BJ (cell line): ENCODE results near the gene ICE2. TPM values are rescaled to one million over a fixed set of nuclear protein-coding genes. Genes with fewer than 3 reads are reported as not detected.

Experiments used
- CTCF ChIA-PET: fragments of 350-600 bp; formaldehyde crosslinking; extraction: SDS; loops from one replicate; lab custom pipeline; 2021; ENCODE audit warnings: antibody characterized with exemption, inconsistent platforms; lab: Yijun Ruan, JAX
- POLR2A ChIA-PET: fragments of 300-600 bp; sonication (Branson Sonifier 250); formaldehyde crosslinking; extraction: SDS; loops from one replicate; lab custom pipeline; 2021; ENCODE audit warnings: antibody characterized with exemption; lab: Charles Lee
- DNase-seq: peaks from one replicate; pipeline ENCODE4 v3.0.0-alpha.2; 2011; ENCODE audit warnings: low read depth
- H3K27me3 ChIP-seq: 2 replicates; pipeline ENCODE4 v1.6.0; 2011; ENCODE audit warnings: low read length; ENCODE audit not compliant: control insufficient read depth, insufficient read depth
- H3K36me3 ChIP-seq: 2 replicates; pipeline ENCODE4 v1.5.1; 2011; ENCODE audit warnings: low read length; ENCODE audit not compliant: control insufficient read depth, insufficient read depth
- H3K4me3 ChIP-seq: 2 replicates; pipeline ENCODE4 v1.5.1; 2011; ENCODE audit warnings: low read depth, mild to moderate bottlenecking, control low read depth, low read length
- polyA plus RNA-seq: library from polyadenylated mRNA; depleted of rRNA; stranded (reverse); fragments of >200 nt; gene quantifications from 2 replicates; pipeline ENCODE4 v1.2.3, GENCODE V29; 2011
- TF ChIP-seq, protein P1 (sequence below): IDR thresholded peaks from 2 replicates; pipeline ENCODE4 v1.5.1; 2011; ENCODE audit warnings: low read depth, mild to moderate bottlenecking, control low read depth, inconsistent platforms, low read length, moderate library complexity; ENCODE audit not compliant: insufficient read depth

Gene ICE2
- polyA plus RNA-seq, 1 experiment: 19.4 TPM

DNA sequence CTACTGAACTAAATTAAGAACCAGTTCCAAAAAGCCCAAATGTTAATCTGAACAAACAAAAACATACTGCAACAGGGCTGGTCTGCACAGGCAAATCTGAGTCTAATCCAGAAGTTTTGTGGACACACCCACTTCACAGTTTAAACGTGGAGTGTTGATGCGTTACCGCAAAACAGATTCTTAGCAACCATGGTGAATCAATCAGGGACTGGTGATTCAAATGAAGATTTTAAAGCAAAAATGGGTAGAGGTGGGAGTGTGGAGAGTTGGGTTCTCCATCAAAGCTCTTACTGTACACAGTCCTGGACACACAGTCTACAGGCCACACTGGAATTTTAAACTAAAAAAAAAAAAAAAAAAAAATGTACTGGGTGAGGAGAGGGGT, 86.3 kb downstream of the ICE2 start:
- TF ChIP-seq, protein P1, sequence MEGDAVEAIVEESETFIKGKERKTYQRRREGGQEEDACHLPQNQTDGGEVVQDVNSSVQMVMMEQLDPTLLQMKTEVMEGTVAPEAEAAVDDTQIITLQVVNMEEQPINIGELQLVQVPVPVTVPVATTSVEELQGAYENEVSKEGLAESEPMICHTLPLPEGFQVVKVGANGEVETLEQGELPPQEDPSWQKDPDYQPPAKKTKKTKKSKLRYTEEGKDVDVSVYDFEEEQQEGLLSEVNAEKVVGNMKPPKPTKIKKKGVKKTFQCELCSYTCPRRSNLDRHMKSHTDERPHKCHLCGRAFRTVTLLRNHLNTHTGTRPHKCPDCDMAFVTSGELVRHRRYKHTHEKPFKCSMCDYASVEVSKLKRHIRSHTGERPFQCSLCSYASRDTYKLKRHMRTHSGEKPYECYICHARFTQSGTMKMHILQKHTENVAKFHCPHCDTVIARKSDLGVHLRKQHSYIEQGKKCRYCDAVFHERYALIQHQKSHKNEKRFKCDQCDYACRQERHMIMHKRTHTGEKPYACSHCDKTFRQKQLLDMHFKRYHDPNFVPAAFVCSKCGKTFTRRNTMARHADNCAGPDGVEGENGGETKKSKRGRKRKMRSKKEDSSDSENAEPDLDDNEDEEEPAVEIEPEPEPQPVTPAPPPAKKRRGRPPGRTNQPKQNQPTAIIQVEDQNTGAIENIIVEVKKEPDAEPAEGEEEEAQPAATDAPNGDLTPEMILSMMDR: no peak
- CTCF ChIA-PET: interaction anchor here (0.7 kb wide), 1 partner anchor 35 kb away, joined by 3 read pairs; no protein-coding TSS in a partner anchor

DNA sequence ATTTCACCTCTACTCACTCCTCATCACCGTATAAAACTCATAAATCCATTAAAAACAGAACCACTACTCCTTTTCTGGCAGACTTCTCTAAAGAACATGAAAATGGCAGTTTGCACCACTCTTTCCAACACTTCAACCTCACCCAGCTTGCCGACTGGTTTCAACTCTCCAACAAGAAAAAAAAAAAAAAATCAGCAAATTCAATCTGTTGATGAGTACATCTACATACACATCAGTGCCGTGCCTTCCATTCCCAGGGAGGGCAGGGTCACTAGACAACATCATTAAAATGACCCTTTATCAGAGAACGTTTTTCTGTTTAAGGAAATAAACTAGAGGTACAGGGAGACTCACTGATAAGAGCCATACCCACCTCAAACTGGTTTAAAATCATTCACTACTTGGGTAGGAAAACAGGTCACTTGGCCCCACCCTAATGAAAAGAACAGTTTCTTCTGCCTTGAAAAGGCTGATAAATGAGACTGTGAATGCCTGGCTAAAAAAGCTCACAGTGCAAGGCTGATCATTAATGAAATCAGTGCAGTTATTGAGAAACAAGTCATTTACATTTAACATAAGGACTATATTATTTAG, 87.1 kb downstream of the ICE2 start:
- DNase-seq: no peak
- Histone ChIP-seq H3K27me3 (no peaks in the 10 kb centered on the region), H3K36me3 (peaks cover 16% of the 10 kb centered on the region), H3K4me3 (peak overlapping the region; percentile 30)
- ChIA-PET POLR2A (interaction anchor here (1.0 kb wide), 1 partner anchor 8 kb away, joined by 3 read pairs; no protein-coding TSS in a partner anchor), CTCF (interaction anchor here (0.7 kb wide), 1 partner anchor 21 kb away, joined by 3 read pairs; no protein-coding TSS in a partner anchor)
- TF ChIP-seq, protein P1: no peak

More for the DNA sequence above, 86.3 kb downstream of the ICE2 start:
- Histone ChIP-seq H3K4me3 (peak overlapping the region; percentile 28), H3K27me3 (no peaks in the 10 kb centered on the region), H3K36me3 (peaks cover 13% of the 10 kb centered on the region)
- DNase-seq: no peak
- POLR2A ChIA-PET: interaction anchor here (1.4 to 1.7 kb wide), 2 partner anchors 11 to 15 kb away, joined by 3 to 5 read pairs; no protein-coding TSS in a partner anchor

GRCh38 chr15:60390871-60391501, 88.0 kb downstream of the ICE2 start:
- H3K36me3 ChIP-seq: peaks cover 15% of the 10 kb centered on the region
- no peak for DNase-seq
- CTCF ChIA-PET: no interaction called here
- H3K27me3 ChIP-seq: no peaks in the 10 kb centered on the region
- POLR2A ChIA-PET: interaction anchor here (0.6 to 1.0 kb wide), 2 partner anchors 9 to 1927 kb away, joined by 3 read pairs; no protein-coding TSS in a partner anchor
- H3K4me3 ChIP-seq: peak overlapping the region; percentile 30
- TF ChIP-seq, protein P1: no peak

DNA sequence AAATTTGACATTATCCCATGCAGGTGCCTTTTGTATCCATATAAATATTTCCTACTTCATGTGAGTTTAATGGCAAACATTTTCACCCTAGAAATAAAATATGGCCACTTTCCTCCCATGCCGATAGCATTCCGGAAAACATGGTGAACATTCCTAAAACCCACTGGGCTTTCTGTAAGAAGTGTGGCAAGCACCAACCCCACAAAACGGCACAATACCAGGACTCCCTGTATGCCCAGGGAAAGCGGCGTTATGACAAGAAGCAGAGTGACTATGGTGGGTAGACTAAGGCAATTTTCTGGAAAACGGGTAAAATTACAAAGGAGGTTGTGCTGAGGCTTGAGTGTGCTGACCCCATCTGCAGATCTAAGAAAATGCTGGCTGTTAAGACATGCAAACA, 88.7 kb downstream of the ICE2 start:
- ChIA-PET POLR2A (no interaction called here), CTCF (no interaction called here)
- no peak for DNase-seq
- Histone ChIP-seq H3K27me3 (no peaks in the 10 kb centered on the region), H3K4me3 (peak overlapping the region; percentile 30), H3K36me3 (peaks cover 12% of the 10 kb centered on the region)
- TF ChIP-seq, protein P1: no peak

GRCh38 chr15:60389261-60390077, 89.5 kb downstream of the ICE2 start:
- no peaks in the 10 kb centered on the region for H3K27me3 ChIP-seq
- no peak for DNase-seq
- POLR2A ChIA-PET: interaction anchor here (0.6 kb wide), 1 partner anchor 1796 kb away, joined by 14 read pairs; no protein-coding TSS in a partner anchor
- peaks cover 12% of the 10 kb centered on the region for H3K36me3 ChIP-seq
- TF ChIP-seq, protein P1: no peak
- peak overlapping the region; percentile 30 for H3K4me3 ChIP-seq
- CTCF ChIA-PET: interaction anchor here (0.6 kb wide), 1 partner anchor 405 kb away, joined by 3 read pairs; no protein-coding TSS in a partner anchor
